Measurements from ENCODE around the gene ATP5F1D. TPM values are rescaled to one million over a fixed set of nuclear protein-coding genes. Genes with fewer than 3 reads are reported as not detected.

Gene ATP5F1D
- total and polyA plus RNA-seq, 11 donors = 201 to 1,034 (median 459) TPM

GRCh38 chr19:1239796-1240737 lies 1.5 kb upstream of the ATP5F1D start:
- H3K27ac ChIP-seq = peak overlapping the region; percentile 72 to 100 (median 96)
- peaks cover 8 to 77% (median 56%) of the 10 kb centered on the region in 12 donors for H3K4me1 ChIP-seq
- 10 to 28% (median 10%) methylated on average over 41 to 84 of the region's 84 CpGs for WGBS, 4 donors
- peak overlapping the region in 11 of 12 donors; percentile 16 to 99 (median 88) for H3K4me3 ChIP-seq
- peaks cover 0 to 15% (median 0%) of the 10 kb centered on the region in 9 donors for H3K27me3 ChIP-seq
- DNase-seq = peak; percentile 91 to 95 (median 92)
- no peaks in the 10 kb centered on the region for H3K9me3 ChIP-seq
- ATAC-seq = peak in 3 of 4 donors; percentile 26 to 54 (median 35)
- intact Hi-C loops (cut with DNase I) = loop anchor here in 5 of 10 donors (1.0 to 10.0 kb wide), 8 partner anchors 19 to 317 kb away; partner anchors contain the start of gene ARID3A (in 1 of the 5)
- H3K36me3 ChIP-seq = peaks cover 0 to 3% (median 0%) of the 10 kb centered on the region in 9 donors
- TF ChIP-seq POLR2A (IDR thresholded peaks at IDR 0.05) (peak in 1 of 2 donors; percentile 55), CTCF (IDR thresholded peaks at IDR 0.05) (peak; percentile 78 to 98 (median 94))

- peaks cover 0 to 15% (median 0%) of the 10 kb centered on the region in 9 donors for H3K27me3 ChIP-seq
- peak overlapping the region in 10 of 12 donors; percentile 92 to 100 (median 97) for H3K27ac ChIP-seq
- H3K4me3 ChIP-seq = peak overlapping the region in 10 of 12 donors; percentile 16 to 99 (median 92)
- peaks cover 0 to 3% (median 0%) of the 10 kb centered on the region in 9 donors for H3K36me3 ChIP-seq
- H3K4me1 ChIP-seq = peaks cover 10 to 86% (median 64%) of the 10 kb centered on the region in 12 donors
- intact Hi-C loops (cut with DNase I) = loop anchor here in 4 of 10 donors (1.0 to 10.0 kb wide), 7 partner anchors 20 to 318 kb away; partner anchors contain the start of gene ARID3A (in 1 of the 4)
- TF ChIP-seq POLR2A (IDR thresholded peaks at IDR 0.05) = no peak
- no peak for TF ChIP-seq CTCF (IDR thresholded peaks at IDR 0.05)
- no peak for ATAC-seq
- WGBS, 4 donors = 62 to 68% (median 67%) methylated on average over 13 to 15 of the region's 15 CpGs
- no peak for DNase-seq
- no peaks in the 10 kb centered on the region for H3K9me3 ChIP-seq
Observed at GRCh38 chr19:1240925-1241324, 626 bp upstream of the ATP5F1D start.

- ATAC-seq (peak; percentile 35 to 56 (median 36)), DNase-seq (peak; percentile 89 to 94 (median 92))
- peaks cover 15 to 84% (median 74%) of the 10 kb centered on the region in 12 donors for H3K4me1 ChIP-seq
- peak in 1 of 2 donors; percentile 35 for TF ChIP-seq POLR2A (IDR thresholded peaks at IDR 0.05)
- peak; percentile 90 to 99 (median 94) for TF ChIP-seq CTCF (IDR thresholded peaks at IDR 0.05)
- peak overlapping the region in 10 of 12 donors; percentile 3 to 99 (median 92) for H3K4me3 ChIP-seq
- WGBS, 4 donors = 38 to 71% (median 39%) methylated on average over 7 to 33 of the region's 33 CpGs
- intact Hi-C loops (cut with DNase I) = loop anchor here (1.0 to 10.0 kb wide), 5 partner anchors 22 to 319 kb away; partner anchors contain the start of gene ARID3A (in 1 of the 10)
- H3K27ac ChIP-seq = peak overlapping the region; percentile 91 to 100 (median 99)
- H3K36me3 ChIP-seq = peaks cover 0 to 3% (median 0%) of the 10 kb centered on the region in 9 donors
- no peaks in the 10 kb centered on the region for H3K27me3 ChIP-seq
- no peaks in the 10 kb centered on the region for H3K9me3 ChIP-seq
Observed at GRCh38 chr19:1243768-1244692, 2.5 kb downstream of the ATP5F1D start.
